SK-N-SH treated with all-trans-retinoic acid at 6 μM for 48 hours (cell line): ENCODE measurements around the gene MCOLN3.

Source experiments
- ATAC-seq: fragments of 200-7000 bp; cut with Tn5 transposase; 3 replicates; pipeline ENCODE4 v1.9.1; 2020; ENCODE audit warnings: mild to moderate bottlenecking, moderate library complexity
- ARNTL ChIP-seq: fragments of 450-650 bp; formaldehyde crosslinking; IDR thresholded peaks from 2 replicates; pipeline ENCODE4 v1.5.0; 2020; ENCODE audit warnings: low read depth, mild to moderate bottlenecking, moderate library complexity, borderline replicate concordance
- BACH2 ChIP-seq: fragments of 250-450 bp; sonication (Bioruptor Pico); IDR thresholded peaks from 2 replicates; pipeline ENCODE4 v1.9.0; 2021; ENCODE audit warnings: mild to moderate bottlenecking, borderline replicate concordance
- CSDC2 ChIP-seq: fragments of 250-450 bp; sonication (Bioruptor Pico); IDR thresholded peaks from 2 replicates; pipeline ENCODE4 v1.5.0; 2020; ENCODE audit warnings: mild to moderate bottlenecking, moderate library complexity
- ESRRG ChIP-seq: fragments of 250-450 bp; sonication (Bioruptor Pico); IDR thresholded peaks from 2 replicates; pipeline ENCODE4 v1.6.1; 2021; ENCODE audit warnings: mild to moderate bottlenecking
- GLIS3 ChIP-seq: fragments of 250-450 bp; sonication (Bioruptor Pico); IDR thresholded peaks from 2 replicates; pipeline ENCODE4 v1.5.0; 2020; ENCODE audit warnings: mild to moderate bottlenecking, moderate library complexity
- ISL1 ChIP-seq: fragments of 250-450 bp; sonication (Bioruptor Pico); IDR thresholded peaks from 2 replicates; pipeline ENCODE4 v2.1.2; 2022; ENCODE audit warnings: mild to moderate bottlenecking, moderate library complexity
- OSR1 ChIP-seq: fragments of 250-450 bp; sonication (Bioruptor Pico); IDR thresholded peaks from 2 replicates; pipeline ENCODE4 v1.8.0; 2022; ENCODE audit warnings: moderate library complexity, mild to moderate bottlenecking, inconsistent platforms
- PATZ1 ChIP-seq: fragments of 250-450 bp; sonication (Bioruptor Pico); IDR thresholded peaks from 2 replicates; pipeline ENCODE4 v1.8.0; 2020; ENCODE audit warnings: mild to moderate bottlenecking, moderate library complexity, borderline replicate concordance
- PPARA ChIP-seq: fragments of 250-450 bp; sonication (Bioruptor Pico); IDR thresholded peaks from 2 replicates; pipeline ENCODE4 v1.5.0; 2020; ENCODE audit warnings: mild to moderate bottlenecking, borderline replicate concordance
- RARB ChIP-seq: fragments of 250-450 bp; sonication (Bioruptor Pico); IDR thresholded peaks from 2 replicates; pipeline ENCODE4 v1.8.0; 2021; ENCODE audit warnings: mild to moderate bottlenecking, moderate library complexity
- SNAI2 ChIP-seq: fragments of 250-450 bp; sonication (Bioruptor Pico); IDR thresholded peaks from 2 replicates; pipeline ENCODE4 v1.5.0; 2020; ENCODE audit warnings: mild to moderate bottlenecking, moderate library complexity
- TCF4 ChIP-seq: fragments of 250-450 bp; sonication (Bioruptor Pico); IDR thresholded peaks from 2 replicates; pipeline ENCODE4 v1.8.0; 2021; ENCODE audit warnings: mild to moderate bottlenecking, moderate library complexity, borderline replicate concordance
- TOX ChIP-seq: fragments of 250-450 bp; sonication (Bioruptor Pico); IDR thresholded peaks from 2 replicates; pipeline ENCODE4 v1.8.0; 2021; ENCODE audit warnings: mild to moderate bottlenecking, moderate library complexity, borderline replicate concordance
- TSHZ2 ChIP-seq: fragments of 250-450 bp; sonication (Bioruptor Pico); IDR thresholded peaks from 2 replicates; pipeline ENCODE4 v1.5.0; 2020; ENCODE audit warnings: mild to moderate bottlenecking, moderate library complexity
- ZC3H10 ChIP-seq: fragments of 250-450 bp; sonication (Bioruptor Pico); IDR thresholded peaks from 2 replicates; pipeline ENCODE4 v1.5.1; 2021; ENCODE audit warnings: mild to moderate bottlenecking, moderate library complexity
- ZFP3 ChIP-seq: fragments of 250-450 bp; sonication (Bioruptor Pico); IDR thresholded peaks from 2 replicates; pipeline ENCODE4 v1.5.0; 2020; ENCODE audit warnings: mild to moderate bottlenecking, moderate library complexity
- ZFP30 ChIP-seq: fragments of 450-650 bp; formaldehyde crosslinking; IDR thresholded peaks from 2 replicates; pipeline ENCODE4 v1.5.0; 2022; ENCODE audit warnings: mild to moderate bottlenecking, moderate library complexity
- ZNF565 ChIP-seq: fragments of 450-650 bp; formaldehyde crosslinking; conservative IDR thresholded peaks from 2 replicates; pipeline ENCODE4 v1.5.0; 2020; ENCODE audit warnings: low read depth, mild to moderate bottlenecking, moderate library complexity
- ZNF70 ChIP-seq: fragments of 450-650 bp; formaldehyde crosslinking; IDR thresholded peaks from 2 replicates; pipeline ENCODE4 v1.5.0; 2020; ENCODE audit warnings: mild to moderate bottlenecking, moderate library complexity
- ZNF8 ChIP-seq: fragments of 450-650 bp; formaldehyde crosslinking; IDR thresholded peaks from 2 replicates; pipeline ENCODE4 v1.5.0; 2020; ENCODE audit warnings: mild to moderate bottlenecking, moderate library complexity
- TF ChIP-seq, protein P1 (sequence below): fragments of 250-450 bp; sonication (Bioruptor Pico); IDR thresholded peaks from 2 replicates; pipeline ENCODE4 v1.5.1; 2020; ENCODE audit warnings: low read depth, mild to moderate bottlenecking, moderate library complexity
- TF ChIP-seq, protein P2 (sequence below): fragments of 250-450 bp; sonication (Bioruptor Pico); IDR thresholded peaks from 2 replicates; pipeline ENCODE4 v1.5.1; 2021; ENCODE audit warnings: mild to moderate bottlenecking, moderate library complexity

Gene MCOLN3

GRCh38 chr1:85070972-85071492 is 22.7 kb upstream of the MCOLN3 start:
- no peak for ATAC-seq

GRCh38 chr1:85068846-85069245 is 20.5 kb upstream of the MCOLN3 start:
- no peak for ATAC-seq
- TF ChIP-seq ZC3H10 (no peak), OSR1 (CRISPR knock-in tag) (no peak), PPARA (CRISPR knock-in tag) (no peak), CSDC2 (no peak), GLIS3 (CRISPR knock-in tag) (no peak), ZFP30 (no peak), ZNF8 (CRISPR knock-in tag) (no peak), ESRRG (no peak), ARNTL (CRISPR knock-in tag) (no peak), ISL1 (no peak), BACH2 (no peak), ZNF70 (no peak), TOX (CRISPR knock-in tag) (no peak), SNAI2 (CRISPR knock-in tag) (no peak), TSHZ2 (CRISPR knock-in tag) (no peak)
- TF ChIP-seq, protein P1, sequence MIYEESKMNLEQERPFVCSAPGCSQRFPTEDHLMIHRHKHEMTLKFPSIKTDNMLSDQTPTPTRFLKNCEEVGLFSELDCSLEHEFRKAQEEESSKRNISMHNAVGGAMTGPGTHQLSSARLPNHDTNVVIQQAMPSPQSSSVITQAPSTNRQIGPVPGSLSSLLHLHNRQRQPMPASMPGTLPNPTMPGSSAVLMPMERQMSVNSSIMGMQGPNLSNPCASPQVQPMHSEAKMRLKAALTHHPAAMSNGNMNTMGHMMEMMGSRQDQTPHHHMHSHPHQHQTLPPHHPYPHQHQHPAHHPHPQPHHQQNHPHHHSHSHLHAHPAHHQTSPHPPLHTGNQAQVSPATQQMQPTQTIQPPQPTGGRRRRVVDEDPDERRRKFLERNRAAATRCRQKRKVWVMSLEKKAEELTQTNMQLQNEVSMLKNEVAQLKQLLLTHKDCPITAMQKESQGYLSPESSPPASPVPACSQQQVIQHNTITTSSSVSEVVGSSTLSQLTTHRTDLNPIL, result no peak

More at GRCh38 chr1:85070972-85071492, 22.7 kb upstream of the MCOLN3 start:
- TF ChIP-seq ZNF8 (CRISPR knock-in tag) (no peak), ISL1 (no peak), TCF4 (no peak), ZFP3 (CRISPR knock-in tag) (no peak), SNAI2 (CRISPR knock-in tag) (no peak), ZNF70 (no peak), ESRRG (no peak), TOX (CRISPR knock-in tag) (no peak), CSDC2 (no peak), PPARA (CRISPR knock-in tag) (no peak), RARB (CRISPR knock-in tag) (no peak), PATZ1 (CRISPR knock-in tag) (no peak), TSHZ2 (CRISPR knock-in tag) (no peak), ZNF565 (CRISPR knock-in tag) (no peak)
- TF ChIP-seq, protein P2, sequence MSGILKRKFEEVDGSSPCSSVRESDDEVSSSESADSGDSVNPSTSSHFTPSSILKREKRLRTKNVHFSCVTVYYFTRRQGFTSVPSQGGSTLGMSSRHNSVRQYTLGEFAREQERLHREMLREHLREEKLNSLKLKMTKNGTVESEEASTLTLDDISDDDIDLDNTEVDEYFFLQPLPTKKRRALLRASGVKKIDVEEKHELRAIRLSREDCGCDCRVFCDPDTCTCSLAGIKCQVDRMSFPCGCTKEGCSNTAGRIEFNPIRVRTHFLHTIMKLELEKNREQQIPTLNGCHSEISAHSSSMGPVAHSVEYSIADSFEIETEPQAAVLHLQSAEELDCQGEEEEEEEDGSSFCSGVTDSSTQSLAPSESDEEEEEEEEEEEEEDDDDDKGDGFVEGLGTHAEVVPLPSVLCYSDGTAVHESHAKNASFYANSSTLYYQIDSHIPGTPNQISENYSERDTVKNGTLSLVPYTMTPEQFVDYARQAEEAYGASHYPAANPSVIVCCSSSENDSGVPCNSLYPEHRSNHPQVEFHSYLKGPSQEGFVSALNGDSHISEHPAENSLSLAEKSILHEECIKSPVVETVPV (CRISPR knock-in tag), result no peak
- TF ChIP-seq, protein P1, result no peak
